ENCODE results near the gene SYNPR.
"Not testable (repeated sequence)": the region's sequence is repeated elsewhere in the genome, so short reads cannot be mapped to it uniquely, and the experiment has no call there.

Gene SYNPR

DNA sequence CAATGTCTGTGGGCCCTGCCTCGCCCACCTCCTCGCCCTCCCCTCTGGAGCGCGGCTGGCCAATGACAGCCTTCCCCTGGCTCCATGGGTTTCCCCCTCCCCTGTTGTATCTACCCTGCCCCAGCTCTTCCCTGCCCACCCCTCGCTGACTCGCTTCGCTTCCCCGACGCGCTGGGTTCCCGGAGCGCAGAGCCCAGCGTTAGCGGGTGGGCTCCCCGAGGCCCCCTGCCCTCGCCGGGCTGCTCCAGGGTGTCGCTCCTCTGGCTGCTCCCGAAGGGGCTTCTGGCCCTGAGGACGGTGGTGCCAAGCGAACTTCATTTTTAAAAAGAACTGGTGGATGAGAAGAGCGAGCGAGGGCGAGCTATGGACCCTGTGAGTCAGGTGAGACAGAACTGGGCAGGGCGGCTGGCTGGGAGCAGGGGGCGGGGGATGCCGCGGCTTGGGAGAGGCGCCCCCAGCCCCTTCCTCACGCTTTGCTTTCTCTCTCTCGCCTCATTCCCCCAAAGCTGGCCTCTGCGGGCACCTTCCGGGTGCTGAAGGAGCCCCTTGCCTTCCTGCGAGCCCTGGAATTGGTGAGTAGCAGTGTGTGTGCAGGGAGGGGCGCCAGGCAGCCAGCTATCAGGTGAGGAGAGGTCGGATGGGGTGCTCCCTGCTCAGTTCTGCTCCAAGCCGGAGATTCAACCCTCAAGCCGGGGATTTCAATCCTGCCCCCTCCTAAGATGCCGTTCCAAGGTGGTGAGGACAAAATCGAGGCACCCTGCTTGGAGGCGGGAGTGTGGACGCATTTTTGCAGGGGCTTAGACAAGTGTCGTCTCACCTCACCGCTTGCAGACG is at the start of gene SYNPR:
TSS of gene SYNPR (plus strand) at position 138 of the 834 bp plus-strand sequence.
- DNase-seq (ENCODE audit: low read depth in 3 of 3) = no peak

DNA sequence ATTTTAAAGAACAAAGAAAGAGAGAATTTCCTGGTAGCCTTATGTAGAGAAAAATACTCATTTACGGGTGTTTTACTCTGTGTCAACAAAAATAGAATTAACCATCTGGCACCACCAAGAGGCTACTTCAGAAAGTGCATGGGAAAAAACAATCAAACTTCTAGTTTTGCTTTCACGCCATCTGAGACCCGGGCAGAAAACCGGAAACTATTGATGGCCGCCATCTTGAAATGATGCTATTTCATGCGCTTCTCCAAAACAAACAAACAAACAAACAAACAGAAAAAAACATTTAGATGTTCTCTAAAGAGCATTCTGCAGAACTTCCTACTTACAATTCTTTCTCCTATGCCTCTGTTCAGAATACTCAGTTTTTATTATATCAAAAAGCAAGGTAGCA is 49.4 kb upstream of the SYNPR start:
- DNase-seq (ENCODE audit: low read depth in 3 of 3) = no peak

- DNase-seq (ENCODE audit: low read depth in 3 of 3) = no peak
These were observed 48.0 kb upstream of the SYNPR start for GRCh38 chr3:63230146-63230545.

DNA sequence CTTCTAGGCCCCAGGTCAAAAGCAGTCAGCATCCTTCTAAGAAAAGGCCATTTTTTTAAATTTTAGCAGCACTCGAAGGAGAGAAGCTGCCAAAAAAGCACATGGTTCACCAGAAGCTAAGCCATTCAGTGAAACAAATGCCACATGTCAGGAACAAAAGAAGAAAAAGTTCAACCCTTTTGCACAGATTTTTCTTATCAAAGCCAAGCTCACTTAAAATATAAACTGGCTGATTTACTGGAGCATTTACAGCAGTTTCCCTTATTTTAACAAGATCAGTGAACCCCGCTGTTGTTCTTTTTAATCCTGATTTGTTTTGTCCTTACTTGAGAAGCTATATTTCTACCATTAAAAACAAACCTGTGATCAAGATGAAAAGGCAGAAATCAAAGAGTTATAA is 46.5 kb upstream of the SYNPR start:
- DNase-seq (ENCODE audit: low read depth in 3 of 3) = no peak

GRCh38 chr3:63232764-63233396 is 45.2 kb upstream of the SYNPR start:
- no peak for DNase-seq (ENCODE audit: low read depth in 3 of 3)

DNA sequence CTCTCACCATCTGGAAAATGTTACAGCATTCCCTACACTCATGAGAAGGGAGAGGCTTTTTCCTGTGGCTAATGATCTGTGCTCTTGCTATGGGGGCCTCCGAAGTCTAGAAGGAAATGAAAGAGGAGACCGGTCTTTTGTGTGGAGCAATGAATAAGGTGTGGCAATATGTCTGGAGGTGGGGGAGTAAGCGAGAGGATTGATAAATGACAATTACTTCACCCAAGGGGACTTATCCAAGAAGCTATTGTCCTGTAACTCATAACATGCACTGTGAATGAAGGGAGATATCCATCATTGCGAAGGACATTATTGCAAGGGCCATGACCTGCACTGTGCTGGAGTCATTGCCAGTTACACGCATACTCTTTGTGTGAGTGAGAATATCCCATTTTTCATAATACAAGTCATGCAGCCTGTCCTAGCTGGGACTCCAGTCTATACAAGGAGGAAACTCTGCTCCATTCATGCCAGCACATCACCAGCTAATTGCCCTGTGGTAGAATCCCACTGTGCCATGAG is 37.7 kb upstream of the SYNPR start:
- no peak for DNase-seq (ENCODE audit: low read depth in 3 of 3)

DNA sequence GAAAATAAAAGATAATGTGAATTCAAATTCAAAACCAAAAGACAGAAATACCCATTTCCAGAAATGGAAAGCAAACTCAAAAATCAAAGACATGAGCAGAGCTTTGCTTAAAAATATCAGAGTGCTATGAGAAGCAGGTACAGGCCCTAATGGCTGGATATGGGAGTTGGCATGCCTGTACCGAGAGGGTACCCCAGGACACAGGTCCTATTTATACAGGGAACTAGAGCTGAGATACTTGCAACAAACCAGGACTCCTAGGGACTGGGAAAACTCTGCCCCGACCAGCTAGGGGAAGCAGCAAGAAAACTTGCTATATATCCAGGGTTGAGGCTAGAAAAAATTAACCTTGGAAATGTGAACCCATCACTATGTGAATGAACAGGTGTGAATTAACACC is 36.0 kb upstream of the SYNPR start:
- no peak for DNase-seq (ENCODE audit: low read depth in 3 of 3)

- no peak for DNase-seq (ENCODE audit: low read depth in 3 of 3)
These were observed 33.6 kb upstream of the SYNPR start for GRCh38 chr3:63244486-63244885.

- no peak for DNase-seq (ENCODE audit: low read depth in 3 of 3)
These were observed 32.3 kb upstream of the SYNPR start for GRCh38 chr3:63245726-63246241.

GRCh38 chr3:63248015-63248414 is 30.1 kb upstream of the SYNPR start:
- DNase-seq (ENCODE audit: low read depth in 3 of 3) = no peak

DNA sequence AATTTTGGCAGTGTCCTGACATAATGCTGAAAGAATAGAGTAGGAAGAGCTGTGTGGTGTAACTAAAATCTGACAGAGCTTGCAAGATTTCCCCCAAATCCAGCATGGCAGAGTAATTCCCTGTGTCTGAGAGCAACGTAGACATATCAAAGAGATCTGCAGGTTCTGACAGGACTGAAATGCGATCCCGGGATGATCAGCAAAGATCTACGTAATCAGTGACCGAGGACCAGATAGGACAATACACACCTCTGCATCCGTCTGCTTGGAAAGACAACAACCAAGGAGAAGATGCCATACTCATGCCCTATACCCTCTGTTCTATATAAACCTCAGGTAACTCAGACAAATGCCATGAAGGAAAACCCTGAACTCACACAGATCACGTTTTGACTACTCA is 26.6 kb upstream of the SYNPR start:
- DNase-seq (ENCODE audit: low read depth in 3 of 3) = no peak

DNA sequence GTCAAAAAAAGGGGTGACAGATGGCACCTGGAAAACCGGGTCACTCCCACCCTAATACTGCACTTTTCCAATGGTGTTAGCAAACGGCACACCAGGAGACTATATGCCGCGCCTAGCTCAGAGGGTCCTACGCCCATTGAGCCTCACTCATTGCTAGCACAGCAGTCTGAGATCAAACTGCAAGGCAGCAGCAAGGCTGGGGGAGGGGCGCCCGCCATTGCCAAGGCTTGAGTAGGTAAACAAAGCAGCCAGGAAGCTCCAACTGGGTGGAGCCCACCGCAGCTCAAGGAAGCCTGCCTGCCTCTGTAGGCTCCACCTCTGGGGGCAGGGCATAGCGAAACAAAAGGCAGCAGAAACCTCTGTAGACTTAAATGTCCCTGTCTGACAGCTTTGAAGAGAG is 22.3 kb upstream of the SYNPR start:
- not testable (repeated sequence) for DNase-seq (ENCODE audit: low read depth in 3 of 3)

- DNase-seq (ENCODE audit: low read depth in 3 of 3) = no peak
These were observed 13.4 kb upstream of the SYNPR start for GRCh38 chr3:63264716-63265115.

GRCh38 chr3:63274359-63274758 is 3.7 kb upstream of the SYNPR start:
- DNase-seq (ENCODE audit: low read depth in 3 of 3) = no peak

DNA sequence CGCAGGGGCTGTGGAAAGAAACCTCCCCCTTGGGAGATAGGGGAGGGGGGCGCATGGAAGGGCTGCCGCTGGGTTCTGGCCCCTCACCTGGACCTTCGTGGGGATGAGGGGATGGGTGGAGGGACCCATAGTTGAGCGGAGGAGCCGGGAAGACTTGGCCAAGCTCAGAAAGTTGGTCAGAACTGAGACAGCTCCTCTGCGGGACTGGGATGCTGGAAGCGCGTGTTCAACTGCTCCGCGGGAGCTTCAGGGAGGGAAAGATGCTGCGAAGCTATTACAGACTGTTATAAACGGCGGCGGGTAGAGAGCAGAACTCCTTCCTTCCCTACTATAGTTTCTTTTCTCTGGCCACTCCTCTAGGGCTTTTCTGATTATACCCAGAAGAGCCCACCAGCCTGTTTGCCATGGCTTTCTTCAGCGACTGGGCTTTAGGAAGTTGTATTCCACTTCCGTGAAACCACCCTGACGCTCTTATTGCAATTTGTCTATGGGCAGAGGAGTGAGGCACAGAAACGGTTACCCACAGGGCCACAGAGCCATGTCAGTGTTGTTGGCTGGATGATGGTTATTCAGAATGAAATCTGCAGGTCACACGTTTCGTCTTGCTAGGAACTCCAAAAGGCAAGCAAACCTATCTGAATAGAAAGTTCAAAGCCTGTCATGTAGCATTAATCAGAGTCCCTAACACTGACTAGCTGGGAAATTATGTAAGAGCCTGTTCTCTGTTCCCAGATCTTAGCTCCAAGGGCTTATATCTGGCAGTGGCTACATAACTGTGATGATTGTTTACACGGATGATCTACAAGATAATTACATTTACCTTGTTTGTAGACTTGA is 1.1 kb downstream of the SYNPR start:
- DNase-seq (ENCODE audit: low read depth in 3 of 3) = no peak

DNA sequence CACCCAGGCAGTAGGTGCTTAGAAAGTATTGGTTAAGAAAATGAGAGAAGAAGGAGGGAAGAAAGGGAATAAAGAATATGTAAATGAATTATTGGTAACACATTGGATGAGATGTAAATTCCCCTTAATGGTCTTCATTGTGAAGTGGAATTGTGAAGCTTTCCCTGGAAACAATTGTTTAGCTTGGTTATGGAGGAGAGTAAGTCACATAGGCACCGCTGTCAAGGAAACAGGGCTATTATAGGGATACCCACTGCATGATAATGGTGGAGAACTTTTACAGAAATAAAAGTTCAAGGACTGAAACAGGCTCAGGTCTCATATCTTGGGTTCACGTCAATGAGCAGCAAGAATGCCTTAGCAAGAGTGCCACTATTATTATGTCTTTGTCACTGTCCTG is 9.5 kb downstream of the SYNPR start:
- DNase-seq (ENCODE audit: low read depth in 3 of 3) = no peak

- no peak for DNase-seq (ENCODE audit: low read depth in 3 of 3)
These were observed 12.6 kb downstream of the SYNPR start for GRCh38 chr3:63290686-63291085.

DNA sequence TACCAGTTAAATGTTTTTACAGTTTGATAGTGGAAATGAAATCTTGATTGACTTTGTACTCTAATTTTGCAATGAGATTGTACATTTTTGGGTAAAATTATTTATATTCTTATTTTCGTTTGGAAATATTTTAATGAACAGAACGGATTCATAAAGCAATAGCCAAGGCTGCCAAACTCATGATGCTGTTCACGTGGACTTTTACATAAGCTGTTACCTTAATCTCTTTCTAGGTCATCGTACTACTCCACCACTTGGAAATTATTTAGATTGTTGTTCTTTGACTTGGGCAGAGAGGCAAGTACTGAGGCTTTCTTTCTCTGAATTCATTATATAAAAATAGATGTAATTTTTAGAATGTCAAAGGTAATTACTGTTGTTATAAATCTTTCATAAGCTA is 16.2 kb downstream of the SYNPR start:
- DNase-seq (ENCODE audit: low read depth in 3 of 3) = no peak

- no peak for DNase-seq (ENCODE audit: low read depth in 3 of 3)
These were observed 17.2 kb downstream of the SYNPR start for GRCh38 chr3:63295356-63295755.

- no peak for DNase-seq (ENCODE audit: low read depth in 3 of 3)
These were observed 17.7 kb downstream of the SYNPR start for GRCh38 chr3:63295806-63296205.

- DNase-seq (ENCODE audit: low read depth in 3 of 3) = no peak
These were observed 18.1 kb downstream of the SYNPR start for GRCh38 chr3:63296249-63296648.

DNA sequence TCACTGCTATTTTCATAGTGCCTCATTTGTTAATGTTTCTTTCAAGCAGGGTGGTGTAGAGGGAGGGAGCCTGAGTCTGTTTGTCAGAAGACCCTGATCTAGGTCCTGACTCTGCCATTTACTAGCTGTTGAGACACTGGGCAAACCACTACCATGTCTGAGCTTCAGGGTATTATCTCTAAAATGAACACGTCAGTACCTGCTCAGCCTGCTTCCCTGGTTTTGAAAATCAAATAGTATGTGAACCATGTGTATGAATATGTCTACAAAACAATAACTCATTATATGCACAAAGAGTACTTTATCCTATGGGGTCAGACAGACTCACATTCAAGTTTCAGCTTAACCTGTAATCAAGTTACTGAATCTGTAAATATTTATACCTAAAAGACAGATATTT is 25.1 kb downstream of the SYNPR start:
- no peak for DNase-seq (ENCODE audit: low read depth in 3 of 3)
